MCF 10A (cell line): Measurements from ENCODE around the gene SH3RF1. TPM values are rescaled to one million over a fixed set of nuclear protein-coding genes. Genes with fewer than 3 reads are reported as not detected.

Experiments used
- BruUV-seq: library from RNA; stranded (reverse); fragments of 400-500 nt; replicated peaks from 2 replicates; lab custom pipeline; 2021; lab: Mats Ljungman, UMichigan
- CTCF ChIA-PET: fragments of 300-600 bp; sonication (Branson Sonifier 250); formaldehyde crosslinking; extraction: SDS; loops from one replicate; lab custom pipeline; 2021; ENCODE audit warnings: antibody characterized with exemption, inconsistent platforms; lab: Yijun Ruan, JAX
- POLR2A ChIA-PET: fragments of 300-600, 350-650 bp; sonication (Branson Sonifier 250); formaldehyde crosslinking; extraction: SDS; loops from one replicate; lab custom pipeline; 2020; ENCODE audit warnings: antibody characterized with exemption, inconsistent platforms; lab: Yijun Ruan, JAX
- DNase-seq: peaks from one replicate; pipeline ENCODE4 v3.0.0-alpha.2; 2018; ENCODE audit not compliant: unreplicated experiment
- H3K27ac Mint-ChIP-seq: one replicate; pipeline ENCODE4 v1.8.0; 2022; ENCODE audit warnings: mild to moderate bottlenecking, low read depth, mixed read lengths; ENCODE audit not compliant: unreplicated experiment
- H3K27me3 Mint-ChIP-seq: one replicate; pipeline ENCODE4 v1.8.0; 2022; ENCODE audit warnings: mixed read lengths; ENCODE audit not compliant: insufficient read depth, unreplicated experiment
- H3K36me3 Mint-ChIP-seq: one replicate; pipeline ENCODE4 v1.8.0; 2022; ENCODE audit warnings: mild to moderate bottlenecking, moderate library complexity, mixed read lengths; ENCODE audit not compliant: insufficient read depth, unreplicated experiment
- H3K4me1 Mint-ChIP-seq: one replicate; pipeline ENCODE4 v1.8.0; 2022; ENCODE audit warnings: mixed read lengths; ENCODE audit not compliant: insufficient read depth, unreplicated experiment
- H3K4me3 Mint-ChIP-seq: one replicate; pipeline ENCODE4 v1.8.0; 2022; ENCODE audit warnings: mild to moderate bottlenecking, moderate library complexity, mixed read lengths; ENCODE audit not compliant: unreplicated experiment
- H3K9me3 Mint-ChIP-seq: one replicate; pipeline ENCODE4 v1.8.0; 2022; ENCODE audit warnings: mixed read lengths; ENCODE audit not compliant: unreplicated experiment
- intact Hi-C: fragments of 100-400 bp; cut with micrococcal nuclease; formaldehyde crosslinking; loops from 2 replicates; pipeline ENCODE4 v1.14.1; 2022
- total RNA-seq: library from RNA; stranded (reverse); gene quantifications from 2 replicates; pipeline ENCODE4 v1.2.3, GENCODE V29; 2022
- TF ChIP-seq, protein P1 (sequence below): fragments of 200-600 bp; IDR thresholded peaks from one replicate; pipeline ENCODE4 v1.8.0; 2022; ENCODE audit warnings: antibody characterized with exemption, mild to moderate bottlenecking; ENCODE audit not compliant: unreplicated experiment

SH3RF1 gene
- total RNA-seq, 1 experiment from 2014 or later = 17.4 TPM

DNA sequence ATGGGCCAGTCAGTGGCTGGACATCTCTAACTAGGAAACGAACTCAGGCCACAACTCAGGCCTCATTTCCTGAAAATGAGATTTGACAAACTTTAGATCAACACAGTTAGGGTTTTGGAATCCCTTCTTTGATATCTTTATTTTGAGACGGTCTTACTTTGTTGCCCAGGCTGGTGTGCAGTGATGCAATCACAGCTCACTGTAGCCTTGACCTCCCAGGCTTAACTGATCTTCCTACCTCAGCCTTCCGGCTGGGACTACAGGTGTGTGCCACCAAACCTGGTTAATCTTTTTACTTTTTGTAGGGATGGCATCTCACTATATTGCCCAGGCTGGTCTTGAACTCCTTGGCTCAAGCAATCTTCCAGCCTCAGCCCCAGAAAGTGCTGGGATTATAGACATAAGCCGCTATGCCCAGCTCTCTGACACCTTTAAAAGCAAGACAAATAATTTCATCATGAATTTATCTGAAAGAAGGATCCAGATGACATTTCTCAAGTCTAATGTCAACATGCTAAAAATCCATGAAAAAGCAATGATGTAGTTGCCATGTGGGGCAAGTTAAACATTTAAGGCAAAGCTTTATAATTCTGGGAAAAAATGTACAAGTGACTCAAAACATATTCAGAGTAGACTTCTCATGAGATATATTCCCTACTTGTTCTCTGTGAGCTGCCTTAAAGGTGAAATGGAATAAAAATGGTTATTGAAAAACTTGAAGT is 171.6 kb downstream of the SH3RF1 start:
- H3K4me3 Mint-ChIP-seq = no peak overlapping the region
- TF ChIP-seq, protein P1, sequence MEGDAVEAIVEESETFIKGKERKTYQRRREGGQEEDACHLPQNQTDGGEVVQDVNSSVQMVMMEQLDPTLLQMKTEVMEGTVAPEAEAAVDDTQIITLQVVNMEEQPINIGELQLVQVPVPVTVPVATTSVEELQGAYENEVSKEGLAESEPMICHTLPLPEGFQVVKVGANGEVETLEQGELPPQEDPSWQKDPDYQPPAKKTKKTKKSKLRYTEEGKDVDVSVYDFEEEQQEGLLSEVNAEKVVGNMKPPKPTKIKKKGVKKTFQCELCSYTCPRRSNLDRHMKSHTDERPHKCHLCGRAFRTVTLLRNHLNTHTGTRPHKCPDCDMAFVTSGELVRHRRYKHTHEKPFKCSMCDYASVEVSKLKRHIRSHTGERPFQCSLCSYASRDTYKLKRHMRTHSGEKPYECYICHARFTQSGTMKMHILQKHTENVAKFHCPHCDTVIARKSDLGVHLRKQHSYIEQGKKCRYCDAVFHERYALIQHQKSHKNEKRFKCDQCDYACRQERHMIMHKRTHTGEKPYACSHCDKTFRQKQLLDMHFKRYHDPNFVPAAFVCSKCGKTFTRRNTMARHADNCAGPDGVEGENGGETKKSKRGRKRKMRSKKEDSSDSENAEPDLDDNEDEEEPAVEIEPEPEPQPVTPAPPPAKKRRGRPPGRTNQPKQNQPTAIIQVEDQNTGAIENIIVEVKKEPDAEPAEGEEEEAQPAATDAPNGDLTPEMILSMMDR = no peak
- ChIA-PET CTCF (interaction anchor here (0.7 to 1.5 kb wide), 3 partner anchors 17 to 1526 kb away, joined by 3 to 5 read pairs (median 4); no protein-coding TSS in a partner anchor), POLR2A (interaction anchor here (0.7 kb wide), 1 partner anchor 178 kb away, joined by 3 read pairs; no protein-coding TSS in a partner anchor)
- no peaks in the 10 kb centered on the region for H3K27me3 Mint-ChIP-seq
- H3K27ac Mint-ChIP-seq = no peak overlapping the region
- no TSS peak for BruUV-seq
- DNase-seq = no peak
- H3K36me3 Mint-ChIP-seq = peaks cover 20% of the 10 kb centered on the region
- intact Hi-C loops = no loop called here
- no peaks in the 10 kb centered on the region for H3K9me3 Mint-ChIP-seq
- peaks cover 5% of the 10 kb centered on the region for H3K4me1 Mint-ChIP-seq

DNA sequence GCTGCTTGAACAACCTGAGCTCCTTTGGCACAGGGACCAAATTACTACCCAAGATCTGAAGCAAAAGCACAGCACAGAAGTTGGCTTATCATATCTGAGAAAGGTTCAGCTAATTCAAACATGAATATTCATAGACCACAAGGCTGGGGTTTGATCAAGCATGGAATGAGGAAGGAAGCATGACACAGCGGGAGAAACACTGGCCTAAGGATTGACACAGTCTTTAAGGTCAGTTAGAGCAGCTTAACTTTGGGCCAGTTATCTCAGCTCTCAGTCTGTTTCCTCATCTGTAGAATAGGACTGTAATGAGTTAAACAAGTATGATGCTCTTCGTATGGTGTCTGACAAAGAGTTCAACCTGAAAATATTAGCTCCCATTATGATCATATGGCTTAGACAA is 172.2 kb downstream of the SH3RF1 start:
- Mint-ChIP-seq H3K36me3 (peaks cover 20% of the 10 kb centered on the region), H3K4me1 (no peaks in the 10 kb centered on the region), H3K9me3 (no peaks in the 10 kb centered on the region), H3K4me3 (no peak overlapping the region), H3K27me3 (no peaks in the 10 kb centered on the region), H3K27ac (no peak overlapping the region)
- POLR2A ChIA-PET = no interaction called here
- CTCF ChIA-PET = interaction anchor here (1.4 to 1.5 kb wide), 2 partner anchors 17 to 73 kb away, joined by 3 to 5 read pairs; no protein-coding TSS in a partner anchor
- DNase-seq = no peak
- TF ChIP-seq, protein P1 = no peak
- intact Hi-C loops = no loop called here
- BruUV-seq = no TSS peak

DNA sequence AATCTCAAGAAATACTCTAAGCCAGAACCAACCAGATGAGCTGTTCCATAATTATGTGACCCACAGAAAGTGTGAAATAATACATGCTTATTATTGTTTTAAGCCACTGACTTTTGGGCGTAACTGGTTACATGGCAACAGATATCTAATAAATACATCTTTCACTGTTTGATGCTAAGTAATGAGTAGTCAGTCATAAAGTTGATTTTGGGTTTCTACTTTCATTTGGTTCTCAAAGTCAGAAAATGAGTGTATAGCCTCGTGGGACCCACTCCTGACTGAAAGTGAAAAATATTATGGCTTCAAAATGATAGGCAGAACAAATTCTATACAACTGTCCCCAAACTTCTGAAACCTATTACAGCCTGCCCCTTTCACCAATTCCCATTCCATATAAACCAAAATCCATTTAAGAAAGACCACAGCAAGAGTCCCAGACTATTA is 172.7 kb downstream of the SH3RF1 start:
- no peaks in the 10 kb centered on the region for H3K9me3 Mint-ChIP-seq
- CTCF ChIA-PET = interaction anchor here (1.5 kb wide), 1 partner anchor 73 kb away, joined by 5 read pairs; no protein-coding TSS in a partner anchor
- H3K27me3 Mint-ChIP-seq = no peaks in the 10 kb centered on the region
- H3K27ac Mint-ChIP-seq = no peak overlapping the region
- H3K36me3 Mint-ChIP-seq = peaks cover 20% of the 10 kb centered on the region
- BruUV-seq = no TSS peak
- no peak for DNase-seq
- no peak overlapping the region for H3K4me3 Mint-ChIP-seq
- POLR2A ChIA-PET = no interaction called here
- TF ChIP-seq, protein P1 = no peak
- intact Hi-C loops = no loop called here
- no peaks in the 10 kb centered on the region for H3K4me1 Mint-ChIP-seq

DNA sequence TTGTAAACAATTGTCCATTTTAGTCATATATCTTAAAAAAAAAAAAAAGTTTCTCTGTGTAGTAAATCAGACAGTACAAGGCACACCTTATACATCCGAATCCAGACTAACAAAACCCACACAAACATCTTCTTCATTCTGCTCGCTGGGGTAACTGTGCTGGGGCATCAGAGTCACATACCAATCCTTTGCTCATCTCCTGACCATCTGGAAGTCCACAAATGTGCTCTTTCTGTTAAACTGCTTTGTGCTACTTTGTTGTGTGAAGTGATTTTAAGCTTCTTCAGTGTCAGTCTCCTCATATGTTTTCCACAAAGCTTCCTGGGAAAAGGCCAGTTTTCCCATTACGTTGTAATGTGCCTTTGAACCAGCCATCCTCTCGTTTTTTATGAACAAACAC is 174.5 kb downstream of the SH3RF1 start:
- no peak for DNase-seq
- H3K9me3 Mint-ChIP-seq = no peaks in the 10 kb centered on the region
- intact Hi-C loops = no loop called here
- ChIA-PET POLR2A (interaction anchor here (1.1 kb wide), 1 partner anchor 9 kb away, joined by 3 read pairs; no protein-coding TSS in a partner anchor), CTCF (interaction anchor here (0.7 kb wide), 1 partner anchor 69 kb away, joined by 4 read pairs; no protein-coding TSS in a partner anchor)
- H3K27ac Mint-ChIP-seq = no peak overlapping the region
- no TSS peak for BruUV-seq
- TF ChIP-seq, protein P1 = no peak
- no peak overlapping the region for H3K4me3 Mint-ChIP-seq
- H3K36me3 Mint-ChIP-seq = peaks cover 18% of the 10 kb centered on the region
- no peaks in the 10 kb centered on the region for H3K4me1 Mint-ChIP-seq
- no peaks in the 10 kb centered on the region for H3K27me3 Mint-ChIP-seq
